Stimulated activated CD8-positive, alpha-beta memory T cell treated with anti-CD3 and anti-CD28 coated beads, Interleukin-12 subunit alpha, Interleukin-12 subunit beta, amount 100 ng/mL, for 1 hour (primary cell): Measurements from ENCODE around the gene KRTAP23-1.

Experiments
- DNase-seq: peaks from one replicate; pipeline ENCODE4 v3.0.0-alpha.2; 2020; ENCODE audit warnings: low read depth

KRTAP23-1 gene

DNA sequence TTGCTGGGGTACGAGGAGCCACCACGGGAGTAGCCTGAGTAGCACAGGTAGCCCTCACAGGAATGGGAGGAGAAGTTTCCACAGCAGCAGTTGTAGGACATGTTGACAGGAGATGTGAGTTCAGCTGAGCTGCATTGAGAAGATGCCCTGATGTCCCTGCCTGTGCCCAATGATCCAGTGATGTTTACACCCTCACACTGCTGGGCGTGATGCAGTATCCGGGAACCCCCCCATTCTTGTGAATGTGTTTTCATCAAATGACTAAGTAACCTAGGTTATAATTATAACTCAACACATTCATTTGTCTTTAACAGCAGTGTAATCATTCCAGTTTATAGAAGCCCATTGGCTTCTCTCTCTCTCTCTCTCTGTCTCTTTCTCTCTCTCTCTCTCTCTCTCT, at the start of gene KRTAP23-1:
KRTAP23-1 (minus strand) TSS at position 101 of the 400 bp plus-strand sequence; CDS start at position 101, 0 bp downstream.
- DNase-seq: no peak

DNA sequence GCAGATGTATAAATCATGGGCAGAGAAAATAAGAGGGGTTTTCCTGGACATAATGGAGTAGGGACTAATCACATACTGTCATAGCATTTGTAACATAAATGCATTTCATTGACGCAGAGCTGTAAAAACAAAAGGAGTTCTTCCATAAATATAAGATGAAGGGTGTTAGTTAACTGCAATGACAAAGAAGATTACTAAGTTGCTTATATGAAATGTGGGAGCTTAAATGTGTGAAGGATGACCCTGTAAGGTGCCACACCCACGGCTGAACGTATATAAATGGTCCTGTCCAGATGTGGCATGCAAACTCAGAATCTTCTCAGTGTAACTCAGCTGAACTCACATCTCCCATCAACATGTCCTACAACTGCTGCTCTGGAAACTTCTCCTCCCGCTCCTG, 47.3 kb upstream of the KRTAP23-1 start, which contains the start of gene KRTAP13-1:
KRTAP13-1 (plus strand) TSS at position 301 of the 400 bp plus-strand sequence; CDS start at position 357, 56 bp downstream.
- no peak for DNase-seq

DNA sequence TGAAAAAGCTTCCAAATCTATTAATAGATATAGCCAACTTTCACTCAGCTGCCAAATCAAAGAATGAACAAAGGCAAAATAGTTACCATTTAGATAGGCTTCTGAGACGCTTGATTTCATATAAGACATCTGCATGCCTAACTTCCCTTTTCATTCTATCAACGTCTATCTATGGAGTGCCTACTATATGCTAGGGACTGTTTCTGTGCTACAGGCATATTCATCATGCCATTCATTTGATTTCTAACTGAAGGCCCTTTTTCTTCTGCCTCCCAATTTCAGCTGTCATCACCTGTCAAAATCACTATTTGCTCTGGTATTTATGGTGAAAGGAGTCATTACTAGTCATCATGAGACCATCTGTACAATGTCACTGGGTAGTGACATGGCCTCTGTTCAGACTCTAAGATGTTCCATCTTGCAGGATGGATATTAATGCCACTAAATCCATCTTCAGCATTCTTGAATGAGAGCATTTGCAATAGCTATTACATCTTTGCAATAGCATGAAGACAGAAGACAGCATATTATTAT, 43.2 kb upstream of the KRTAP23-1 start:
- no peak for DNase-seq

- DNase-seq: no peak
Observed at GRCh38 chr21:30382201-30382600, 33.8 kb upstream of the KRTAP23-1 start.

DNA sequence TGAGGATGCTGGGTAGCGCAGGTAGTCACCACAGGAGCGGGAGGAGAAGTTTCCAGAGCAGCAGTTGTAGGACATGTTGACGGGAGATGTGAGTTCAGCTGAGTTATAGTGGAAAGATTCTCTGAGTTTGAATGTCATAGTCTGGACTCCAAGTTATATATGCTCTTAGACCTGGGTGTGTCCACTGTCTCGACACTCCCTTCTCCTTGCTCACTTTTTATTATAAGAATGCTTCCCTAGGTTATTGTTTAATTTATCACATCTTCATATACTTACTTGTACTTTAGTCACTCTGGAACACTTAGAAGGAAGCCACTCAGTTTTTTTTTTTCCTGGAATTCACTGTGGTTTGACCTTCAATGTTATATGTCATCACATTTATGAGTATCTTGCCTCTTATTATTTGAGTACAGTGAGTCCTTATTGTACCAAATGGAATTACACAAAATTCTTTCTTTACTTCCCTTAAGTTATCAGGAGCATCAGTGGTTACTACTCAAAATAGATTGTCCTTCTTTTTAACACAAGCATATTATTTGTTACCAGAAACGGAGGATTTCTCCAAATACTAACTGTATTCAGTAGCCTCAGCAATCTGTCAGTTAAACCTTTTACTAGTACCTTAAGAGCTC, 23.8 kb upstream of the KRTAP23-1 start, which contains the start of gene KRTAP13-2:
KRTAP13-2 (minus strand) TSS at position 133 of the 632 bp plus-strand sequence; CDS start at position 75, 58 bp downstream.
- DNase-seq: no peak

DNA sequence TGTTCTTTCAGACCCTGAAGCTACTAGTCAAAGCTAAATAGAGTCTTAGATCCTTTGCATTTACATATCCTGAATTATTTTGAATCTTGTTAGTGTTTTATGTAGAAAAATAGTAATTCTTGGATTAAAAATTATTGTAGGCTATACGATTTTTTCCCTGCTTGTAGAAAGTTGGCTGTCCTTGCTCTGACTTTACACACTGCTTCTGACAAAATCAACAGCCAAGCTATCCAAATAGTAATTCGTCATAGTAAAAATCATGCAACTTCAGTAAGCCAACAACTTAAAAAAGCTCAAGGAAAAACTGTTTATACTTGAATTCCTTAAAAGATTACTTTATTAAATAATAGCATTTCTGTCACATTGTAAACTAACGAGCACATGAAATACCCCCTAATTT, 7.5 kb upstream of the KRTAP23-1 start:
- no peak for DNase-seq

- no peak for DNase-seq
Observed at GRCh38 chr21:30354308-30355005, 6.1 kb upstream of the KRTAP23-1 start.

GRCh38 chr21:30351534-30351933, 3.1 kb upstream of the KRTAP23-1 start:
- no peak for DNase-seq

DNA sequence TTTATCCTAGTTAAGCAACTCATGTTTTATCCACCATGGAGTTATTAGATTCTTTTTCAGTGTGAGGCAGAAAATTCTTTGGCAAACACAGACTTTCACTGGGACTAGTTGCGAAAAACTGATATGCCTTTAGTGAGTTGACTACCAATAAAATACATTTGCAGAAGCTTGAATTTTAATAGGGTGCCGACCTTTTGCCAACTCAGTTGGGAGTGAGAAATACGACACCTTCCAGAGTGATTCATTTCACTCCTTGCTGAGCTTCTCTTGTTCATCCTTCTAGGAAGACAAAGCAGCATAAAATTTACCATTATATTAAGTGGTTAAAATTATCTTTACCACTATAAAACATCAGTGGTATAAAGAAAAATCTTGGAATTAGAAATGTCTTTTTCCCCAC, 1.2 kb upstream of the KRTAP23-1 start:
- DNase-seq: no peak

GRCh38 chr21:30345014-30345413, 3.4 kb downstream of the KRTAP23-1 start:
- no peak for DNase-seq

DNA sequence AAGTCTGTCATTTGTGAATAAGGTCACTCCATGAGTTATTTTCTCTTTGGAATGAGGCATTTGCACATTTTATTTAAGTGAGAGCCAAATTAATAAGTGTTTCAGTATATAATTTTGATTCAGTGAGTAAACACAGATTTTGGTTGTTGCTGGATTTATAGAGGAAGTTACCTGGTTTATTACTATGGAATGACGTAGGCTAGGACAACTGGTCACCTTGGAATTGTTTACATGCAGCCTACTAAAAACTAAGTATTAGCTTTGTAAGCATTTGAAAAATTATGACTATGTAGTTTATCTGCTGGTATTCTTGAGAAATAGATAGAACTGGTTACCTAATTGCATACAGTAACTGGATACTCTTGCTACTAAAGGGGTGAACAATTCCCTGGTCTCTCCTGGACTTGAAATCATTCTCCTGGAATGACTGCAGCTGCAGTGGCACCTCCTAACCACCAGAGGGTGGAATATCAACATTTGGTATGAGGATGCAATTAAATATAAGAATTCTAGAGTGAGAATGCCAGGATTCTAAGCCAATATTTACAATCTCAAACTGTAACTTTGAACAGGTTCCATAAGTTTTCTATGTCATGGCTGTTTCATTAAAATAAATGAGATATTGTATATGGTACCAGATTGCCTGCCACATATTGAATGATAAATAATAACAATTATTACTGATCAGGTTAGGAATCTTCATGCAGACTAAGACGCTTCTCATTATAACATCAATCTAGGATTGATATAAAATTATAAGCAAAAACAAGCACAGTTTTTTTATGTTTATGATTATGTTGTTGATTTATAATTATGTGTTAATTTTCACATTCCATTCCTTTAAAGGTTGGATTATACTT, 7.5 kb downstream of the KRTAP23-1 start:
- no peak for DNase-seq

DNA sequence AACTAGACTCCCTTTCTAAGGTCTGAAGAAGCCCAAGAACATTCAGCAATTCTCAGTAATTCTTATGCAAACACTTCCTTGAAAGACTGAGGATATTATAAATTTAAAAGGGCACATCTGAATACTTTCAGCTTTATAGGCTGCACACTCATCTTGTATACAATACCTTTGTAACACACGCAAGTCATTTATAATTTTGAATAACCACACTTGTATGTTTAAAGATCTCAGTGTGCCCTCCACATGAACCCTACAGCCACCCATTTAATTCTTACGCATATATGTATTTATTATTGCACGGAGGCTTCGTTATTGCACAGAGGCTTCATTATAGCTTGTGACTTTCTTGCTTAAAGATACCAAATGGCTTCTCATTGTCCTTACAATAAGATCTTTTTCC, 9.7 kb downstream of the KRTAP23-1 start:
- DNase-seq: no peak

DNA sequence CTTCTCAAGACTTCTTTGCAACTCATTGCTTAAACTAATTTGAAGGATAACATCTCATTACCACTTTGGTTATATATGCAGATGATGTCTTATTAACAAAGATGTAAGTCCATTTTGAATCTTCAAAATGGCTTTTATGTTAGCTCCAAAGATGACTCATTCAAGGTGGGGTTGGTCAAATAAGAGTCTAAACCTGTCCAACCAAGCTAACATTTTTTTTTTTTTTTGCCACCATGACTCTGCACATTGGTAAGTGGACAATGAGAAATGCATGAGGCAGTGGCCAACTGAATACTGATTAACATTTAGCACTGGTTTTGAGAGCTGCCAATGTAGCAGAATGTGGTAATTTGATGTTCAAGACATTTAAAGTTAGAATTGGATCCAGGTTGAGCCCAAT, 10.6 kb downstream of the KRTAP23-1 start:
- DNase-seq: no peak

DNA sequence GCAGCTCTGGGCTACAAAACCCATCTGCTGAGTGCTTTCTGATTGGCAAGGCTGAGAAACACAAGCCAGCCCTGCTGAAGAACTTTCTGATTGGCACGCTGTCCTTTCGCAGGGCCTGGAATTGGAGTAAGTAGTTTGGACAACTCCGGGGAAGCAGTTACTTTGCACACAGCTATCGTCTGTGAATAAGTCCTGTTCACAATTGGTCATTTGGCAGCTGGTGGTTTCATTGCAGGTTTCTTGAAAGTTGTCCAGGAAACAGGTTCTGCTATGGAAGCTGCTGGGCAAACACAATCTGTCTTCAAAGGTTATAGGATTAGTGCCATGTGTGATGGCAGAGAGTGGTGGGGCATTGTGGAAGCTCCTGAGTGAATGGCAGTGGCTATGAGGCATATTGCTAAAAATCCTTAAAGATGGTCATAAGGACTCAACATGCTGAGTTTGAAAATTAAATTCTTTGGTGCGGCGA, 11.1 kb downstream of the KRTAP23-1 start, which contains the start of gene KRTAP27-1:
KRTAP27-1 (minus strand) TSS at position 419 of the 469 bp plus-strand sequence; CDS start at position 393, 26 bp downstream.
- DNase-seq: no peak

- no peak for DNase-seq
Observed at GRCh38 chr21:30336596-30336995, 11.8 kb downstream of the KRTAP23-1 start.

GRCh38 chr21:30333736-30334135, 14.7 kb downstream of the KRTAP23-1 start:
- no peak for DNase-seq

GRCh38 chr21:30332681-30333080, 15.7 kb downstream of the KRTAP23-1 start:
- no peak for DNase-seq

DNA sequence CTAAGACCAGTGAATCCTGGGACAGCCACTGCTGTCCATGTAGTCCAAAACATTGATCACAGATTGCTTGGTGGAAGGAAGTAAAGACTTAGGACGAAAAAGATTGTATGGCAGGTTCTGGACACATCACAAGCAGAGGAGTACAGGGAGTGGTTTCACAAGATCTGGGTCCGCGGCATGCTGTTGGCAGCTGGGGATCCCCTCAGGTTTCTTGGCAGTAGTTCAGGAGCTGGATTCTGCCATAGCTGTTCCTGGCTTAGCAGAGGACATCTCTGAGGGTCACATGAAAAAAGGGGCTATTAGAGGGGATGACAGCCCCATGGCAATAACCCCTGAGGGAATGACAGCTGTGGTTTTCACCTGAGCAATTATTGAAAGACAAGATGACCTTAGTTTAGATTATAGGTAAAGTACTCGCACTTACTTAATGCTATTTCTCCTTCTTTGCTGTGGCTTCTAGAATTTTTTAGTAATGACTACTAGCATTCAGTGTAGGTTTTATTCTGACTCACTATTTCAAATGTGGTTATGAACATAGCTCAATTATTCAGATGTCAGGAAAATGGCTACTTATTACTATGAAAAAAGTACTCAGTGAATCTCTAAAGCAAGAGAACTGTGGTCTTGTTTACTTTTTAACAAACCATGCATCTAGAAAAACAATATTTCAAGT, 19.1 kb downstream of the KRTAP23-1 start:
- no peak for DNase-seq

GRCh38 chr21:30326390-30326789, 22.0 kb downstream of the KRTAP23-1 start:
- no peak for DNase-seq

DNA sequence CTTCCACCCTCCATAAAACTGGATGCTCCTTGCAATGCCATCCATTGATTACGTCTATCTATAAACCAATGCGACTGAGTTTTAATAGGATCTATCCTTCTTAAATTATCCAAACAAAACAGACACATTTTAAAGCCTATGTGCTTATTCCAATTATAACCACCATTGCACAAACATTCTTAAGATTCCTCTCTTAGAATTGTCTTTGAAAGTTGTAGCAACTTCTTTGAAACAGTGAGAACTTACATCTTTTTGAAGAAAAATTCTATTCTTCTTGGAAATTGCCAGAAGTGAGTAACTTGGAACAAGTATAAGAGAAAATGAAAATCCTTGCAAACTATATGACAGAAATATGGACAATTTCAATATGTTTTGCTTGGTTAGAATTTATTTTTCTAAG, 28.2 kb downstream of the KRTAP23-1 start, which contains the start of gene KRTAP26-1:
KRTAP26-1 (minus strand) TSS at position 101 of the 400 bp plus-strand sequence. CDS start 280 bp downstream, outside the sequence.
- DNase-seq: no peak

GRCh38 chr21:30315701-30316100, 32.7 kb downstream of the KRTAP23-1 start:
- DNase-seq: no peak
